MM.1S (cell line): ENCODE data around the gene ADGRD1.

Source experiments
- EZH2 ChIP-seq: fragments of 300-600 bp; sonication (generic); optimal IDR thresholded peaks from 2 replicates; pipeline ENCODE3; 2017; ENCODE audit warnings: low read depth, mild to moderate bottlenecking, antibody characterized with exemption, low read length, mixed read lengths
- EZH2phosphoT487 ChIP-seq: fragments of 300-600 bp; sonication (generic); IDR thresholded peaks from 2 replicates; pipeline ENCODE4 v1.6.1; 2018; ENCODE audit warnings: antibody characterized with exemption, low read length
- TF ChIP-seq, protein P1 (sequence below): fragments of 300-600 bp; sonication (generic); IDR thresholded peaks from 2 replicates; pipeline ENCODE4 v1.5.1; 2016; ENCODE audit warnings: antibody characterized with exemption, low read length, mixed read lengths

DNA sequence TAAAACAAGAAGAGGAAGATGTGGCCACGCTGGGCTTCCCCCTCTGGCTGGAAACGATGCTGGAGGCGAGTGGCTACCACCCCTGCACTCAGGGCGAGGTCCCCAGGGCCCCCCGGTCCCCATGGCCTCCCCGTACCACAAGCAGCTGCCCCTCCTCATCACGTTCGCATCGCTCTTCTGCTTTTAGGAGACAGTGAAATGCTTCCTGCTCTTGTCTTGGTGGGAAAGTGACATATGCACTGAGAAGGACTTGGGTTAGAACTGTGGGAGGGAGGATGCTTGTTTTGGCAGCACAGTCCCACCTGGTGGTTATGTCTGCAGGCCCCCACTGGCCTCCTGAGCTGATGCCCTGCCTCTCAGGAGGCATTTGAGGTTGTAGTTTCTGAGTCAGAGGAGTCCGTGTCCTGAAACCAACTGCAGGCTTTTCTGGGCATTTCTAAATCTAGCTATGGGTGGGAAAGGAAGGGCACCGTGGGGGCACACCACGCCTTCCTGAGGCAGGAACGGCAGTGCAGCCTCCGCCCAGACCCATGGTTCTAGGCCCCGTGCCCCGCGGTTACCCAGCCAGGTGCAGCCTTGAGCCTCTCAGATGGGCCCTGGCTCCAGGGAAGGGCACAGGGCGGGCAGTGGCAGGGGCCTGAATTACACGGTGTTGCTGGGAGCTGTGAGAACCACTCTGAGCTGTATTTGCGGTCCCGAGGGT lies 139.3 kb downstream of the ADGRD1 start:
- TF ChIP-seq, protein P1, sequence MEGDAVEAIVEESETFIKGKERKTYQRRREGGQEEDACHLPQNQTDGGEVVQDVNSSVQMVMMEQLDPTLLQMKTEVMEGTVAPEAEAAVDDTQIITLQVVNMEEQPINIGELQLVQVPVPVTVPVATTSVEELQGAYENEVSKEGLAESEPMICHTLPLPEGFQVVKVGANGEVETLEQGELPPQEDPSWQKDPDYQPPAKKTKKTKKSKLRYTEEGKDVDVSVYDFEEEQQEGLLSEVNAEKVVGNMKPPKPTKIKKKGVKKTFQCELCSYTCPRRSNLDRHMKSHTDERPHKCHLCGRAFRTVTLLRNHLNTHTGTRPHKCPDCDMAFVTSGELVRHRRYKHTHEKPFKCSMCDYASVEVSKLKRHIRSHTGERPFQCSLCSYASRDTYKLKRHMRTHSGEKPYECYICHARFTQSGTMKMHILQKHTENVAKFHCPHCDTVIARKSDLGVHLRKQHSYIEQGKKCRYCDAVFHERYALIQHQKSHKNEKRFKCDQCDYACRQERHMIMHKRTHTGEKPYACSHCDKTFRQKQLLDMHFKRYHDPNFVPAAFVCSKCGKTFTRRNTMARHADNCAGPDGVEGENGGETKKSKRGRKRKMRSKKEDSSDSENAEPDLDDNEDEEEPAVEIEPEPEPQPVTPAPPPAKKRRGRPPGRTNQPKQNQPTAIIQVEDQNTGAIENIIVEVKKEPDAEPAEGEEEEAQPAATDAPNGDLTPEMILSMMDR: peak; percentile 12; the same call in 1 of the 2 replicates
- TF ChIP-seq EZH2phosphoT487 (no peak), EZH2 (no peak)
